DND-41 (cell line): ENCODE results near the gene RBMS3.

Source experiments
- ATAC-seq: fragments of 200-7000 bp; cut with Tn5 transposase; 3 replicates; pipeline ENCODE4 v1.9.1; 2021; ENCODE audit warnings: low read depth; ENCODE audit not compliant: insufficient read depth
- DNase-seq: peaks from one replicate; pipeline ENCODE4 v3.0.0-alpha.2; 2020
- H2AFZ ChIP-seq: 2 replicates; pipeline ENCODE4 v1.6.0; 2012; ENCODE audit warnings: low read depth, low read length
- H3K27ac ChIP-seq: 2 replicates; pipeline ENCODE4 v1.5.1; 2012; ENCODE audit warnings: low read length, inconsistent platforms
- H3K27me3 ChIP-seq: fragments of 200-600 bp; sonication (generic); 2 replicates; pipeline ENCODE4 v1.6.0; 2012; ENCODE audit warnings: low read length, mild to moderate bottlenecking, inconsistent platforms; ENCODE audit not compliant: insufficient read depth, poor library complexity
- H3K36me3 ChIP-seq: 2 replicates; pipeline ENCODE4 v1.5.1; 2012; ENCODE audit warnings: low read length, inconsistent platforms; ENCODE audit not compliant: insufficient read depth
- H3K4me1 ChIP-seq: 2 replicates; pipeline ENCODE4 v1.5.1; 2012; ENCODE audit warnings: mild to moderate bottlenecking, low read length; ENCODE audit not compliant: insufficient read depth
- H3K4me2 ChIP-seq: 2 replicates; pipeline ENCODE4 v1.6.0; 2012; ENCODE audit warnings: mild to moderate bottlenecking, moderate library complexity, low read length, inconsistent platforms; ENCODE audit not compliant: insufficient read depth
- H3K4me3 ChIP-seq, 2 experiments: fragments of 200-600 bp in 1 of 2; shearing (Covaris generic) in 1 of 2; 2 replicates each; pipeline ENCODE4 v1.5.1; 2012 to 2016; ENCODE audit warnings: inconsistent platforms in 2 of 2, low read length in 2 of 2, mild to moderate bottlenecking in 2 of 2, low read depth in 1 of 2, moderate library complexity in 1 of 2
- H3K79me2 ChIP-seq: 2 replicates; pipeline ENCODE4 v1.6.0; 2012; ENCODE audit warnings: low read length, inconsistent platforms; ENCODE audit not compliant: insufficient read depth
- H3K9ac ChIP-seq: 2 replicates; pipeline ENCODE4 v1.6.0; 2012; ENCODE audit warnings: low read depth, mild to moderate bottlenecking, inconsistent platforms, low read length, moderate library complexity
- H3K9me3 ChIP-seq: 2 replicates; pipeline ENCODE4 v1.5.1; 2012; ENCODE audit warnings: low read length, moderate library complexity, mild to moderate bottlenecking, inconsistent platforms; ENCODE audit not compliant: insufficient read depth, severe bottlenecking
- H4K20me1 ChIP-seq: 2 replicates; pipeline ENCODE4 v1.6.0; 2012; ENCODE audit warnings: low read length; ENCODE audit not compliant: insufficient read depth
- CTCF ChIP-seq: IDR thresholded peaks from 2 replicates; pipeline ENCODE4 v1.5.1; 2012; ENCODE audit warnings: borderline replicate concordance, low read length, moderate library complexity, mild to moderate bottlenecking; ENCODE audit not compliant: poor library complexity, severe bottlenecking; ENCODE audit errors: extremely low read depth
- EZH2 ChIP-seq: IDR thresholded peaks from 3 replicates; pipeline ENCODE4 v1.6.1; 2012; ENCODE audit warnings: borderline replicate concordance, low read depth, mild to moderate bottlenecking, moderate library complexity, low read length, inconsistent platforms; ENCODE audit not compliant: severe bottlenecking

RBMS3 gene

GRCh38 chr3:29775340-29775739 lies 494.5 kb downstream of the RBMS3 start:
- no peak for ATAC-seq
- no peak overlapping the region for H3K4me2 ChIP-seq
- TF ChIP-seq CTCF = no peak
- TF ChIP-seq EZH2 = no peak

DNA sequence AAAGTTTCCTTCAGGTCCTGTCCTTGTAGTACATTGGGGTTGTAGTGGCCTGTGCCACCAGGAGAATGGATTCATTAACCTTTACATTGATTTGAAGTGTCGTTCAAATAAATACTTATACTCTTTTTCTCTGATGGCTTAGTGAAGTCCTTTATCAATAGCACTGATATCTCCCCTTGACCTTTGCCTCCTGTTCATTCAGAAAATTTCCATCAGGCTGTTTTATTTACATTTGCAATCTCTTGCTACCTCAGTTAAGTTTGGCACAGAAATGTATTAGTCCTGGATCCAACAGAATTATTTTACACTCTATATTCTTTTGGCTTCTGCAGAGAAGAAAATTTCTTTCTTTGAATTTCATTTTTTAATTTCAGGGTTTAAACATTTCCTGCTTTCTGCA lies 497.0 kb downstream of the RBMS3 start:
- H3K4me2 ChIP-seq = no peak overlapping the region
- H3K4me3 ChIP-seq = no peak overlapping the region
- no peak for DNase-seq
- H3K9ac ChIP-seq = no peak overlapping the region
- no peaks in the 10 kb centered on the region for H3K36me3 ChIP-seq
- TF ChIP-seq CTCF (no peak), EZH2 (no peak)
- H3K27ac ChIP-seq = no peak overlapping the region
- no peaks in the 10 kb centered on the region for H3K27me3 ChIP-seq
- H4K20me1 ChIP-seq = no peaks in the 10 kb centered on the region
- H3K4me1 ChIP-seq = no peaks in the 10 kb centered on the region
- ATAC-seq = no peak
- no peaks in the 10 kb centered on the region for H3K79me2 ChIP-seq
- H2AFZ ChIP-seq = no peak overlapping the region
- H3K9me3 ChIP-seq = no peaks in the 10 kb centered on the region

More at GRCh38 chr3:29775340-29775739, 494.5 kb downstream of the RBMS3 start:
- H2AFZ ChIP-seq = no peak overlapping the region
- DNase-seq = no peak
- H3K9me3 ChIP-seq = no peaks in the 10 kb centered on the region
- no peaks in the 10 kb centered on the region for H3K4me1 ChIP-seq
- no peak overlapping the region for H3K4me3 ChIP-seq
- no peaks in the 10 kb centered on the region for H3K27me3 ChIP-seq
- H3K79me2 ChIP-seq = no peaks in the 10 kb centered on the region
- no peaks in the 10 kb centered on the region for H3K36me3 ChIP-seq
- no peak overlapping the region for H3K9ac ChIP-seq
- H4K20me1 ChIP-seq = no peaks in the 10 kb centered on the region
- H3K27ac ChIP-seq = no peak overlapping the region

- Histone ChIP-seq H3K27ac (no peak overlapping the region), H3K4me2 (no peak overlapping the region), H4K20me1 (no peaks in the 10 kb centered on the region), H3K9me3 (no peaks in the 10 kb centered on the region), H3K79me2 (no peaks in the 10 kb centered on the region), H3K36me3 (no peaks in the 10 kb centered on the region), H3K4me3 (no peak overlapping the region), H3K4me1 (no peaks in the 10 kb centered on the region), H3K27me3 (no peaks in the 10 kb centered on the region), H2AFZ (no peak overlapping the region), H3K9ac (no peak overlapping the region)
- ATAC-seq (no peak), DNase-seq (no peak)
- TF ChIP-seq CTCF (no peak), EZH2 (no peak)
Measured at GRCh38 chr3:29789686-29790085, 508.8 kb downstream of the RBMS3 start.

GRCh38 chr3:29796808-29797207 lies 515.9 kb downstream of the RBMS3 start:
- H3K4me3 ChIP-seq = no peak overlapping the region

More at GRCh38 chr3:29796808-29797207, 515.9 kb downstream of the RBMS3 start:
- Histone ChIP-seq H3K27ac (no peak overlapping the region), H3K27me3 (no peaks in the 10 kb centered on the region), H3K4me2 (no peak overlapping the region), H3K36me3 (no peaks in the 10 kb centered on the region), H3K4me1 (no peaks in the 10 kb centered on the region), H2AFZ (no peak overlapping the region), H3K9ac (no peak overlapping the region), H3K79me2 (no peaks in the 10 kb centered on the region), H3K9me3 (no peaks in the 10 kb centered on the region), H4K20me1 (no peaks in the 10 kb centered on the region)
- TF ChIP-seq EZH2 (no peak), CTCF (no peak)
- DNase-seq (no peak), ATAC-seq (no peak)
